GM19324 (cell line): Measurements from ENCODE around the gene CREM.

ENCODE experiments used
- ATAC-seq: cut with Tn5 transposase; IDR thresholded peaks from one replicate; pipeline ENCODE4 v1.9.1; 2021; ENCODE audit warnings: mild to moderate bottlenecking, moderate library complexity; ENCODE audit not compliant: unreplicated experiment, low FRiP score

Gene CREM

DNA sequence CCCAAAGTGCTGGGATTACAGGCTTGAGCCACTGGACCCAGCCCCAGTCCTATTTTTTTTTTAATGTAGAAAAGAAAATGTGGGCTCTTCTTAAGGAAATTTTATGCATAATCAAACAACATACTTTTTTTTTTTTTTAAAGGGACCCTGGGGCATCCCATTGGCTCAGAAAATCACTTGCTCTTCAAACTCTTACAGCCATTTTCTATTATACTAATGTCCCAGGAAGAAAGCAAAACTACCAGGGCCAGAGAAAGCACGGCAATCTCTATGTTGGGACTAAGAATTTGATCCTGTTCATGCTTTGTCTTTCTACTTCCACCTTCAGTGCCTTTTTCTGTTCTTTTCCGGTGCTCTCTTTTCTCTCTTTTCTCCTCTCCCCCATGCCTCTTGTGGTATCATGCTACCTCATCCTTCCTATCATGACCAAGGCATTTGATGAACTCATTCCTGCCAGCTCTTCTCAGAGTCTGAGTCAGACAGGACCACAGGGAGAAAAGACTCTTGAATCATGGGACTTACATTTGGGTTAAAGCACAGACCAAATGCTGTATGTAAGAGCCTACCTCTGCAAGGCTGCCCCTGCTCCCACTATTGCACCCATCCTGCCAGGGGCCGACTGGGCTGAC is 133.2 kb downstream of the CREM start:
- ATAC-seq = no peak

DNA sequence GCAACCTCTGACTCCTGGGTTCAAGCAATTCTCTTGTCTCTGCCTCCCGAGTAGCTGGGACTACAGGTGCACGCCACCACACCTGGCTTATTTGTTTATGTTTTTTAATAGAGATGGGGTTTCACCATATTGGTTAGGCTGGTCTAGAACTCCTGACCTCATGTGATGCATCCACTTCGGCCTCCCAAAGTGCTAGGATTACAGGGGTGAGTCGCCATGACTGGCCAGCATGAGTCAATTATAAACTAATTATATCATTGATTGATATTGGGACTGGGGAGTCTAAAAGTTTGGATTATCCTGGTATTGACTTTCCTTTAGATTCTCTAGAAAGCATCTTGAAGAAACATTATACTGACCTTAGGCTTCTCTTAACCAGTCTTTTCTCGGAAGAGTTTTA is 135.8 kb downstream of the CREM start:
- no peak for ATAC-seq
